GM12892 (cell line): ENCODE measurements around the gene MYO16.

Experiments
- DNase-seq: peaks from one replicate; pipeline ENCODE4 v3.0.0; 2011; ENCODE audit not compliant: insufficient read length
- FAIRE-seq: peaks from 2 replicates; lab custom pipeline; 2011; peaks lifted over from hg19 to GRCh38; lab: Jason Lieb, UNC
- POLR2A ChIP-seq: IDR thresholded peaks from 2 replicates; pipeline ENCODE4 v1.6.1; 2011; ENCODE audit warnings: low read depth, low read length, control low read depth
- POLR2AphosphoS5 ChIP-seq: IDR thresholded peaks from 2 replicates; pipeline ENCODE4 v1.6.1; 2011; ENCODE audit warnings: low read depth, low read length, control low read depth
- TAF1 ChIP-seq: IDR thresholded peaks from 2 replicates; pipeline ENCODE4 v1.6.1; 2011; ENCODE audit warnings: low read depth, mild to moderate bottlenecking, control low read depth, low read length, borderline replicate concordance

MYO16 gene

GRCh38 chr13:108957369-108958012 lies 328.1 kb downstream of the MYO16 start:
- DNase-seq (no peak), FAIRE-seq (no peak)
- TF ChIP-seq POLR2AphosphoS5 (no peak), TAF1 (no peak), POLR2A (no peak)

GRCh38 chr13:108958013-108958376 lies 328.6 kb downstream of the MYO16 start:
- FAIRE-seq (no peak), DNase-seq (no peak)
- TF ChIP-seq POLR2A, result no peak
- TF ChIP-seq TAF1, result no peak
- TF ChIP-seq POLR2AphosphoS5, result no peak

GRCh38 chr13:108959234-108959633 lies 329.8 kb downstream of the MYO16 start:
- TF ChIP-seq POLR2A (no peak), TAF1 (no peak), POLR2AphosphoS5 (no peak)
- DNase-seq, result no peak
- FAIRE-seq, result no peak

- FAIRE-seq, result no peak
- DNase-seq, result no peak
- TF ChIP-seq TAF1, result no peak
- TF ChIP-seq POLR2AphosphoS5, result no peak
- TF ChIP-seq POLR2A, result no peak
Observed at GRCh38 chr13:108960006-108960405, 330.6 kb downstream of the MYO16 start.

GRCh38 chr13:108961542-108962125 lies 332.2 kb downstream of the MYO16 start:
- TF ChIP-seq POLR2A (no peak), POLR2AphosphoS5 (no peak), TAF1 (no peak)
- DNase-seq (no peak), FAIRE-seq (peak; percentile 68)

- DNase-seq (no peak), FAIRE-seq (no peak)
- TF ChIP-seq TAF1 (no peak), POLR2A (no peak), POLR2AphosphoS5 (no peak)
Observed at GRCh38 chr13:108962654-108963053, 333.2 kb downstream of the MYO16 start.

- FAIRE-seq (no peak), DNase-seq (no peak)
- TF ChIP-seq POLR2AphosphoS5 (no peak), POLR2A (no peak), TAF1 (no peak)
Observed at GRCh38 chr13:108963276-108963810, 333.9 kb downstream of the MYO16 start.

- DNase-seq, result no peak
- no peak for TF ChIP-seq TAF1
- FAIRE-seq, result no peak
Observed at GRCh38 chr13:108963846-108964600, 334.6 kb downstream of the MYO16 start.

- FAIRE-seq (no peak), DNase-seq (no peak)
- TF ChIP-seq POLR2A (no peak), TAF1 (no peak), POLR2AphosphoS5 (no peak)
Observed at GRCh38 chr13:108964606-108965005, 335.2 kb downstream of the MYO16 start.

- TF ChIP-seq POLR2AphosphoS5 (no peak), TAF1 (no peak), POLR2A (no peak)
- DNase-seq, result no peak
- FAIRE-seq, result no peak
Observed at GRCh38 chr13:108967371-108967770, 338.0 kb downstream of the MYO16 start.

GRCh38 chr13:108968566-108968965 lies 339.2 kb downstream of the MYO16 start:
- FAIRE-seq (no peak), DNase-seq (no peak)
- no peak for TF ChIP-seq POLR2AphosphoS5
- no peak for TF ChIP-seq TAF1
- no peak for TF ChIP-seq POLR2A
